Measurements from ENCODE around the gene BAIAP2.

The BAIAP2 gene, protein sequence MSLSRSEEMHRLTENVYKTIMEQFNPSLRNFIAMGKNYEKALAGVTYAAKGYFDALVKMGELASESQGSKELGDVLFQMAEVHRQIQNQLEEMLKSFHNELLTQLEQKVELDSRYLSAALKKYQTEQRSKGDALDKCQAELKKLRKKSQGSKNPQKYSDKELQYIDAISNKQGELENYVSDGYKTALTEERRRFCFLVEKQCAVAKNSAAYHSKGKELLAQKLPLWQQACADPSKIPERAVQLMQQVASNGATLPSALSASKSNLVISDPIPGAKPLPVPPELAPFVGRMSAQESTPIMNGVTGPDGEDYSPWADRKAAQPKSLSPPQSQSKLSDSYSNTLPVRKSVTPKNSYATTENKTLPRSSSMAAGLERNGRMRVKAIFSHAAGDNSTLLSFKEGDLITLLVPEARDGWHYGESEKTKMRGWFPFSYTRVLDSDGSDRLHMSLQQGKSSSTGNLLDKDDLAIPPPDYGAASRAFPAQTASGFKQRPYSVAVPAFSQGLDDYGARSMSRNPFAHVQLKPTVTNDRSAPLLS

DNA sequence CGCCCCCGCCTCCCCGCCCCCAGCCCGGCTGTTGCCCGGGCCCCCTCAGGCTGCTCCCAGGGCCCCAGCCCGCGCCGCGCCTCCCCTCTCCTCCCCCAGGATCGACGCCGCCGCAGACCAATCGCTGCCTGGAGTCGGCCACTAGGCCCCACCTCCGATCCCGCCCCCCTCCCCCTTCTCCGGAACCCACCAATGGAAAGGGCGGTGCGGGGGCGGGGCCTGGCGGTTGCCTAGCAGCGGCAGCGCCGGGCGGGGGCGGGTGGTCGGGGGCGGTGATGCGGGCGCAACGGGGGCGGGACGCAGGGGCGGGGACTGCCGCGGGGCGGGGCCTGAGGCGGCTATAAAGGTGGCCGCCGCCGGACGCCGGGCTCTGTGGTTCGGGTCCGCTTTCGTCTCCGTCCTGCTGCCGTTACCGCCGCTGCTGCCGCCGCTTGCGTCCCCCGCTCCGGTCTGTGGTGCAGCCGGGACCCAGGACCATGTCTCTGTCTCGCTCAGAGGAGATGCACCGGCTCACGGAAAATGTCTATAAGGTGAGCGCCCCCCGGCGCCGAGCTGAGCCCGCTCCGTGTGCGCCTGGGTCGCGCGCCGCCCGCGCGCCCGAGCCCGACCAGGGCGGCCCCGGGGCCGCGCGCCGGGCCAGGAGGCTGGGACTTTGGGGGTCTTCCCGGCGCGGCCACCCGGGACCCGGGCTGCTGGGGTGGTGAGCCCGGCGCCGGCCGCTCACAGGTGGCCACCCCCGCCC is at the start of gene BAIAP2:
Gene BAIAP2, plus strand, starts transcription at position 373 of the 742 bp plus-strand sequence. Its CDS starts 104 bp downstream, at position 477.
- TF ChIP-seq CTCF (conservative IDR thresholded peaks at IDR 0.05) (no peak), ZFX (IDR thresholded peaks at IDR 0.05) (no peak)
- peak within 1 kb of the TSS; percentile 97 for H3K27ac ChIP-seq

- H3K27ac ChIP-seq: no peak overlapping the region
- TF ChIP-seq CTCF (conservative IDR thresholded peaks at IDR 0.05) (no peak), ZFX (IDR thresholded peaks at IDR 0.05) (no peak)
Measured at GRCh38 chr17:80986046-80986445, 48.9 kb upstream of the BAIAP2 start.

DNA sequence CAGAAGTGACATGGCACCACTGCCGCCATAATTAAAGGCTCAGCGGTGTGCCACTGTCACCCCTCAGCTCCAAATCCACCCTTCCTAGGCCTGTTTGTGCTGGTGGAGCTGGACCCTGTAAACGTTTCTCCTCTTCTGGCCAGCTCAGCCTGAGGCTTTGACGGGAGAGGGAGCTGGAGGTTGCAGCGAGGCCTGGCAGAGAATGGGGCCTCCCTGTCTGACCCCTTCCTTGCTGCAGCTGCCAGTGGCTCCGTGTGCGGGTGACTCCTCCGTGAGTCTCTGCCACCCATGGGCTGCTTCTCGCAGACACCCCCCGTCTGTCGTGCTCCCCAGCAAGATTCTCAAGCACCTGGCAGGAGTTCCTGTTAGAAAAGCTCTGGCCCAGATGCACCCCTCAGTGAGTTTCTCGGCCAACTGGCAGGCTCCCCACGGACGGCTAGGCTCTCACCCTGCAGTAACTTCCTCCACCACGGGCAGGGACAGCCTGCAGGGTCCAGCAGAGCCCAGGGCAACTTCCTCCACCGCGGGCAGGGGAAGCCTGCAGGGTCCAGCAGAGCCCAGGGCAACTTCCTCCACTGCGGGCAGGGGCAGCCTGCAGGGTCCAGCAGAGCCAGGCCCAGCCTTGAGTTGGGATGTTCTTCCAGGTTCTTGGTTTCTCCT is 48.0 kb upstream of the BAIAP2 start:
- H3K27ac ChIP-seq: no peak overlapping the region
- TF ChIP-seq ZFX (IDR thresholded peaks at IDR 0.05) (no peak), CTCF (conservative IDR thresholded peaks at IDR 0.05) (no peak)

DNA sequence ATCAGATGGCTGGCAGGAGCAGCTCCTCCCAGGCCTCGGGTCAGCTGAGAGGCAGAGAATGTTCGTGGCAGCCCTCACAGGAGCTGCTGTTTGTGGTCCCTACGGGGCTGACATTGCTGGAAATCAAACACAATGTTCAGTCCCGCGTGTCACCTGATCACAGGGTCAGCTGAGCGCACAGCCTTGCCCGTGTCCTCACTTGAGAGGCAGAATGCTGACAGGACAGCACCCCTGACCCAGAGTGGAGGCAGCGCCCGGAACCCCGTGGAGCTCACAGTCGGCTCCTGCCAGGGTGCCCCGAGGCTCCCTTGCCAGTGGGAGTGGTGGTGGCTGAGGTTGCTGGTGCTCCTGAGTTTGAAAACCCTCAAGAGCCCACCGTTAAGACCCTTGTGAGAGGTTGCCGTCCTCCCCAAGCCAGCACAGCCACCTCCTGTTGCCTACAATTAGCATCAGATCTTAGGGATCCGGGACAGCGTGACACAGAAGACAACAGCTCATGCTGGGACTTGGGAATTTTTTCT is 47.0 kb upstream of the BAIAP2 start:
- no peak for TF ChIP-seq ZFX (IDR thresholded peaks at IDR 0.05)
- TF ChIP-seq CTCF (conservative IDR thresholded peaks at IDR 0.05): no peak
- H3K27ac ChIP-seq: no peak overlapping the region

DNA sequence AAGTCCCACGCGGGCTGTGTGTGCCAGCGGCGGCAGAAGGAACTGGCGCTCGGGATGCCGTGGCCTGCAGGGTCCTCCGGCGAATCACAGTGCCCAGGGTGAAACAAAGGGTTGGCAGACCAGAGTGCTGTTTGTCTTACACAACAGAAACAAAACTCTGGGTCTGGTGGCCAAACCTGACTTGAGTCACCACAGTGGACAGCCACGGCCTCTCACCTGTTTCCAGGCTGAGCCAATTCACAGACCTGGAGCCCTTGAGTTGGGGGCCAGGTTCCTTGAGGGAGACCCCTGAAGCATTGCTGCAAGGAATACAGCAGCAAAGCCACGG is 45.4 kb upstream of the BAIAP2 start:
- TF ChIP-seq ZFX (IDR thresholded peaks at IDR 0.05) (no peak), CTCF (conservative IDR thresholded peaks at IDR 0.05) (no peak)
- H3K27ac ChIP-seq: no peak overlapping the region

GRCh38 chr17:80990921-80991644 is 43.9 kb upstream of the BAIAP2 start:
- no peak for TF ChIP-seq ZFX (IDR thresholded peaks at IDR 0.05)
- H3K27ac ChIP-seq: peak overlapping the region; percentile 70

DNA sequence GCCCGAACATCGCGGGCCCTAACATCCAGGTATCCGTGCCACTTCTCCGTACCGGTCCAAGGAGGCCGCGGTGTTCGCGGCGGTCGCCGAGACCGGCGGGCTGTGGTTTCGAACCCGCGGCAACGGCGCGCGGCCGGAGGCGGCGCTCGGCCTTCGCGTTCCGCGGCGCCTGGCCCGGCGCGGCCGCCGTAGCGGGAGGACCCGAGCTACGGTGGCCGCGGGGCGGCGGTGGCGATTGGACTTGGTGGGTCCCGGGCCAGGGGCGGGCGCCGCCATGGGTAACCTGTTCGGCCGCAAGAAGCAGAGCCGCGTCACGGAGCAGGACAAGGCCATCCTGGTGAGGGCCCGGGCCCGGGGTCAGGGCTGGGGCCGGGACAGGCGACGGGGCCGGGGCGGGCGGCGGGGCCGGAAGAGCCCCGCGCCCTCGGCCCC is 43.3 kb upstream of the BAIAP2 start, which contains the start of gene CHMP6:
Gene CHMP6, plus strand, starts transcription at position 197 of the 432 bp plus-strand sequence. Its CDS starts 78 bp downstream, at position 275.
- H3K27ac ChIP-seq: peak within 1 kb of the TSS; percentile 70
- TF ChIP-seq CTCF (conservative IDR thresholded peaks at IDR 0.05) (no peak; the same call in 1 of the 2 replicates), ZFX (IDR thresholded peaks at IDR 0.05) (peak; percentile 91; the same call in 1 of the 2 replicates)

Measured in C4-2B (cell line).